Skeletal muscle tissue (tissue), 4 donors: ENCODE measurements around the gene GSG1L. TPM values are rescaled to one million over a fixed set of nuclear protein-coding genes. Genes with fewer than 3 reads are reported as not detected.

Source experiments
- H3K27ac ChIP-seq: one replicate; pipeline ENCODE4 v1.7.0; 2013; ENCODE audit warnings: mild to moderate bottlenecking, low read depth, low read length, inconsistent platforms
- H3K27me3 ChIP-seq, 3 donors: one replicate each; pipeline ENCODE4 v1.7.0; 2013; ENCODE audit warnings: low read length in 3 of 3; ENCODE audit not compliant: control insufficient read depth in 3 of 3, insufficient read depth in 3 of 3
- H3K36me3 ChIP-seq, 3 donors: one replicate each; pipeline ENCODE4 v1.7.0; 2013; ENCODE audit warnings: low read length in 3 of 3; ENCODE audit not compliant: control insufficient read depth in 3 of 3, insufficient read depth in 3 of 3
- H3K4me1 ChIP-seq, 3 donors: one replicate each; pipeline ENCODE4 v1.7.0; 2013; ENCODE audit warnings: low read length in 3 of 3, mild to moderate bottlenecking in 3 of 3; ENCODE audit not compliant: control insufficient read depth in 3 of 3, insufficient read depth in 3 of 3
- H3K4me3 ChIP-seq, 3 donors: one replicate each; pipeline ENCODE4 v1.7.0; 2013; ENCODE audit warnings: low read length in 3 of 3
- H3K9ac ChIP-seq, 3 donors: one replicate each; pipeline ENCODE4 v1.7.0; 2013; ENCODE audit warnings: low read length in 3 of 3, mild to moderate bottlenecking in 3 of 3, moderate library complexity in 2 of 3, low read depth in 1 of 3
- H3K9me3 ChIP-seq, 3 donors: one replicate each; pipeline ENCODE4 v1.7.0; 2013; ENCODE audit warnings: low read length in 3 of 3; ENCODE audit not compliant: control insufficient read depth in 3 of 3
- total RNA-seq: library from RNA; depleted of rRNA; stranded (reverse); fragments of >200 nt; gene quantifications from one replicate; pipeline ENCODE4 v1.2.3, GENCODE V29; 2014
- donor health status: Osteomylitis.

GSG1L gene
- total RNA-seq, 1 donor from 2014 or later: 2.1 TPM

DNA sequence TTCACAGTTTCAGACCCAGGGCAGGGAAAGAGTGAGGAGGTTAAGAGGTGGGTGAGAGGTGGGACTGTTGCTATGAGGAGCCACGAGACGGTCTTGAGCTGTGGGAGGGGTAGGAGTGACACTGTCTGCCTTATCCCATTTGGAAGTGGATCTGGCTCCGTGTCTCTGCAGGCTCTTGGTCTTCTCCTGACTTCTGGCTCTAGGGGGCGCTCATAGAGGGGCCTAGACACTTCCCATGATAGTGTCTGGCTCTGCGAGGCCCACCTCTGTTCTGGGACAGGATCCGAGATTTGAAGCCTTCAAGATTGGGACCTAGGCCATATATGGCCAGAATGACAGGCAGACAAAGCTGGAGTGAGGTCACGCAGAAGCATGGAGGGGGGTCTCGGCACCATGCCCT is 204.5 kb downstream of the GSG1L start:
- Histone ChIP-seq H3K4me3 (no peak overlapping the region), H3K9me3 (peaks cover 0 to 18% (median 8%) of the 10 kb centered on the region in 3 donors), H3K27ac (no peak overlapping the region), H3K27me3 (peaks cover 0 to 4% (median 0%) of the 10 kb centered on the region in 3 donors), H3K4me1 (no peaks in the 10 kb centered on the region), H3K36me3 (no peaks in the 10 kb centered on the region), H3K9ac (no peak overlapping the region)

GRCh38 chr16:27853651-27854050 is 209.9 kb downstream of the GSG1L start:
- H3K9ac ChIP-seq: no peak overlapping the region
- H3K36me3 ChIP-seq: no peaks in the 10 kb centered on the region
- peaks cover 3 to 12% (median 9%) of the 10 kb centered on the region in 3 donors for H3K27me3 ChIP-seq
- no peak overlapping the region for H3K27ac ChIP-seq
- no peak overlapping the region for H3K4me3 ChIP-seq
- H3K9me3 ChIP-seq: no peaks in the 10 kb centered on the region
- peaks cover 0 to 6% (median 2%) of the 10 kb centered on the region in 3 donors for H3K4me1 ChIP-seq

GRCh38 chr16:27853101-27853500 is 210.4 kb downstream of the GSG1L start:
- H3K4me1 ChIP-seq: peaks cover 0 to 6% (median 2%) of the 10 kb centered on the region in 3 donors
- H3K27me3 ChIP-seq: peaks cover 3 to 12% (median 9%) of the 10 kb centered on the region in 3 donors
- H3K4me3 ChIP-seq: no peak overlapping the region
- H3K27ac ChIP-seq: no peak overlapping the region
- H3K36me3 ChIP-seq: no peaks in the 10 kb centered on the region
- H3K9me3 ChIP-seq: no peaks in the 10 kb centered on the region
- no peak overlapping the region for H3K9ac ChIP-seq

GRCh38 chr16:27852681-27853080 is 210.8 kb downstream of the GSG1L start:
- Histone ChIP-seq H3K9ac (no peak overlapping the region), H3K9me3 (no peaks in the 10 kb centered on the region), H3K27ac (no peak overlapping the region), H3K4me1 (peaks cover 0 to 6% (median 2%) of the 10 kb centered on the region in 3 donors), H3K27me3 (peaks cover 3 to 12% (median 9%) of the 10 kb centered on the region in 3 donors), H3K36me3 (no peaks in the 10 kb centered on the region), H3K4me3 (no peak overlapping the region)

DNA sequence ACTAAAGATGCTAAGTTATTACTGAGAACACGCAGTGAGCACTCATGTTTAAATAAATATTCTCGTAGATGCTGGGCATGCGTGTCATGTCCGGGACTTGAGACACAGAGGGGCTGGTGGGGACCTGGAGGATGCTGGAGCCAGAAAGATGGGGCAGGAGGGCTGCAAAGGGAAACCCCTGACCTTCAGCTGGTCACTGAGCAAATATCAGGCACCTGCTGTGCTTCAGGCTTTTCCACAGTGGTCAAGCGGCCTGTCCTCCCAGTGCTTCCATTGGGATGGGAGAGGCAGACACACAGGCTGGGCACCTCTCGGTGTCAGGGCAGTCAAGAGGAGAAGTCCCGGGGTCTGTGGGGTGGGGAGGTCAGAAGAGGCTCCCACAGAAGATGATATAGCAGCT is 211.4 kb downstream of the GSG1L start:
- no peak overlapping the region for H3K4me3 ChIP-seq
- no peak overlapping the region for H3K27ac ChIP-seq
- no peak overlapping the region for H3K9ac ChIP-seq
- H3K4me1 ChIP-seq: peaks cover 0 to 6% (median 2%) of the 10 kb centered on the region in 3 donors
- peaks cover 3 to 14% (median 9%) of the 10 kb centered on the region in 3 donors for H3K27me3 ChIP-seq
- H3K9me3 ChIP-seq: no peaks in the 10 kb centered on the region
- no peaks in the 10 kb centered on the region for H3K36me3 ChIP-seq

DNA sequence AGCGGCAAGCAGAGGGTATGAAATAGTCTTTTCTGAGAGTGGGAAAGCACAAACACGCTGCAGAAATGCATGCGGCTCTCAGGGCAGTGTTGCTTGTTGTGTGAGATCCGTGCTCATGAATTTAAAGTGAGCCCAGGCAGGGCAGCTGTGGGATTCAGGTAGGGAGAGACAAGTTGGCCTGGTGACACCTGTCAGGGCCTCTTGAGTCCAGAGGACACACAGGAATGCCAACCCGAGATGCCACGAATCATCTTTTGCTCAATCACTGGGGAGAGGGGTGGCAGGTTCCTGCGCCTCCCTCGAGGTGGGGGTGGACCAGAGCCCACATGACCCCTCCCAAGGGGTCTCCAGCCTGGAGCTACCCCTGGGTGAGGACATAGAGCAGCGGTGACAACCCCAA is 211.9 kb downstream of the GSG1L start:
- Histone ChIP-seq H3K9ac (no peak overlapping the region), H3K4me3 (no peak overlapping the region), H3K4me1 (peaks cover 0 to 6% (median 2%) of the 10 kb centered on the region in 3 donors), H3K27me3 (peaks cover 3 to 14% (median 9%) of the 10 kb centered on the region in 3 donors), H3K36me3 (no peaks in the 10 kb centered on the region), H3K27ac (no peak overlapping the region), H3K9me3 (no peaks in the 10 kb centered on the region)

GRCh38 chr16:27849621-27850020 is 213.9 kb downstream of the GSG1L start:
- H3K27ac ChIP-seq: no peak overlapping the region

DNA sequence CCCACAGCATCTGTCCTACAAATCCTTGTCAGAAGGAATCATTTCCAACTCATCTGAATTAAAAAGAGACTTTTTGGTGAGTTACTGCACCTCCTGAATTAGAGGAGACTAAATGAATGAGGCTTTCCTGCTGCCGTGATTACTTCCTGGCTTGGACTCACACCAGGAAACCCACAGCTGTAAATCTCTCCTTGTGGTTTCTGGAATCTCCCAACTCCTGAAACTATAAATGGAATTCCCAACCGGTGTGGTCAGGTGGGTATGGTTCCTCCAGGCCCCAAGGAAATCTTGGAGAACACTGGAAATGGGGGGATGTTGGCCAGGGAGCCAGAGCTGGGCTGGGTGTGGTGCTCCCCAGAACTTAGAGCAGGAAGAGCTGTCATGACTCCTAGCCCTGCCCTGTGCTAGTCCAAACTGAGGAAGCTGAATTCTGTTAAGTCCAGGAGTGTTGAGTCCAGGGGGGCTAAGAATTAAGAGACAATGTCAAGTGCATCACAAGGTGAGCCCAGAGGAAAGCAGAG is 216.4 kb downstream of the GSG1L start:
- peaks cover 0 to 11% (median 4%) of the 10 kb centered on the region in 3 donors for H3K27me3 ChIP-seq
- H3K36me3 ChIP-seq: no peaks in the 10 kb centered on the region
- no peaks in the 10 kb centered on the region for H3K9me3 ChIP-seq
- no peaks in the 10 kb centered on the region for H3K4me1 ChIP-seq
- no peak overlapping the region for H3K4me3 ChIP-seq
- no peak overlapping the region for H3K27ac ChIP-seq
- no peak overlapping the region for H3K9ac ChIP-seq

More at GRCh38 chr16:27849621-27850020, 213.9 kb downstream of the GSG1L start:
- no peaks in the 10 kb centered on the region for H3K9me3 ChIP-seq
- no peak overlapping the region for H3K9ac ChIP-seq
- H3K36me3 ChIP-seq: no peaks in the 10 kb centered on the region
- peaks cover 0 to 6% (median 2%) of the 10 kb centered on the region in 3 donors for H3K4me1 ChIP-seq
- H3K4me3 ChIP-seq: no peak overlapping the region
- peaks cover 3 to 18% (median 9%) of the 10 kb centered on the region in 3 donors for H3K27me3 ChIP-seq

- Histone ChIP-seq H3K27me3 (peaks cover 0 to 11% (median 9%) of the 10 kb centered on the region in 3 donors), H3K9me3 (no peaks in the 10 kb centered on the region), H3K9ac (no peak overlapping the region), H3K27ac (no peak overlapping the region), H3K4me3 (no peak overlapping the region), H3K36me3 (no peaks in the 10 kb centered on the region), H3K4me1 (no peaks in the 10 kb centered on the region)
Measured at GRCh38 chr16:27844826-27845225, 218.7 kb downstream of the GSG1L start.

GRCh38 chr16:27843800-27844199 is 219.7 kb downstream of the GSG1L start:
- Histone ChIP-seq H3K4me3 (no peak overlapping the region), H3K36me3 (no peaks in the 10 kb centered on the region), H3K27ac (no peak overlapping the region), H3K27me3 (peaks cover 0 to 11% (median 11%) of the 10 kb centered on the region in 3 donors), H3K9ac (no peak overlapping the region), H3K9me3 (no peaks in the 10 kb centered on the region), H3K4me1 (no peaks in the 10 kb centered on the region)
